ENCODE data around the gene FRMPD4. TPM values are rescaled to one million over a fixed set of nuclear protein-coding genes. Genes with fewer than 3 reads are reported as not detected.

Gene FRMPD4
- total and polyA plus RNA-seq, 2 donors (not counting 3 experiments of a cell fraction or from before 2014, with no cell fraction given): not detected

- DNase-seq (ENCODE audit: low read depth, low spot score) (no peak), FAIRE-seq (no peak)
- Histone ChIP-seq H3K9me3 (replicated peaks; ENCODE audit: control insufficient read depth, insufficient read depth, low read length) (no peaks in the 10 kb centered on the region), H3K36me3 (ENCODE audit: control insufficient read depth in 2 of 2, extremely low read depth in 1 of 2, insufficient read depth in 2 of 2, low read length in 2 of 2) (no peaks in the 10 kb centered on the region), H3K4me3 (replicated peaks in 1 of 3; ENCODE audit: insufficient read depth in 1 of 3, low read depth in 1 of 3, low read length in 3 of 3) (no peak overlapping the region), H3K4me2 (ENCODE audit: insufficient read depth, low read length) (no peak overlapping the region), H3K79me2 (ENCODE audit: control insufficient read depth, insufficient read depth, low read length) (no peaks in the 10 kb centered on the region), H3K27me3 (ENCODE audit: control insufficient read depth in 2 of 2, insufficient read depth in 2 of 2, low read length in 2 of 2) (no peaks in the 10 kb centered on the region), H3K9me1 (replicated peaks; ENCODE audit: control insufficient read depth, extremely low read depth, insufficient read depth, low read length) (no peaks in the 10 kb centered on the region), H4K20me1 (replicated peaks; ENCODE audit: control insufficient read depth, extremely low read depth, insufficient read depth, low read length) (no peaks in the 10 kb centered on the region), H2AFZ (ENCODE audit: low read depth, low read length) (no peak overlapping the region), H3K4me1 (ENCODE audit: control insufficient read depth, extremely low read depth, insufficient read depth, low read length) (peaks cover 5% of the 10 kb centered on the region), H3K9ac (replicated peaks; ENCODE audit: extremely low read depth, insufficient read depth, low read length) (no peak overlapping the region), H3K27ac (ENCODE audit: insufficient read depth, low read depth, low read length) (no peak overlapping the region)
- TF ChIP-seq EZH2 (IDR thresholded peaks at IDR 0.05; ENCODE audit: borderline replicate concordance, low read depth, low read length, severe bottlenecking): no peak
- no peak for TF ChIP-seq CTCF (IDR thresholded peaks at IDR 0.05; ENCODE audit: extremely low read depth in 1 of 2, insufficient read depth in 1 of 2, low read depth in 1 of 2, low read length in 2 of 2)
- TF ChIP-seq POLR2A (IDR thresholded peaks at IDR 0.05; ENCODE audit: low read depth, low read length): no peak
- TF ChIP-seq FOS (IDR thresholded peaks at IDR 0.05; ENCODE audit: borderline replicate concordance, insufficient read depth, low read length): no peak
- no peak for TF ChIP-seq MAX (IDR thresholded peaks at IDR 0.05; ENCODE audit: insufficient read depth, insufficient read length)
- no peak for TF ChIP-seq GATA2 (IDR thresholded peaks at IDR 0.05; ENCODE audit: insufficient read depth, insufficient read length, low read depth, low read length)
- no peak for TF ChIP-seq MYC (IDR thresholded peaks at IDR 0.05; ENCODE audit: low read depth, low read length)
- TF ChIP-seq POLR2AphosphoS5 (IDR thresholded peaks at IDR 0.05; ENCODE audit: insufficient read depth, low read depth, low read length): no peak
- no peak for TF ChIP-seq JUN (IDR thresholded peaks at IDR 0.05; ENCODE audit: borderline replicate concordance, insufficient read depth, insufficient read length, low read depth)
- intact Hi-C loops (cut with micrococcal nuclease) (no loop called here), dilution Hi-C loops (cut with MboI; ENCODE audit: extremely low pct_ligation_motif_present, low sequenced_read_pairs) (no loop called here)
- CTCF ChIA-PET: no interaction called here
- POLR2A ChIA-PET: no interaction called here
- no TSS peak for BruUV-seq (replicated peaks)
Measured at GRCh38 chrX:12367254-12367653, 229.0 kb downstream of the FRMPD4 start.
